Tongue (tissue), 2 donors: ENCODE data around the gene PARVB. TPM values are rescaled to one million over a fixed set of nuclear protein-coding genes. Genes with fewer than 3 reads are reported as not detected.

Experiments used
- DNase-seq: peaks from one replicate; pipeline ENCODE4 v3.0.0-alpha.2; 2015
- total RNA-seq: library from RNA; depleted of rRNA; stranded (reverse); fragments of >200 nt; gene quantifications from one replicate; pipeline ENCODE4 v1.2.3, GENCODE V29; 2014

The PARVB gene
- total RNA-seq, 1 donor from 2014 or later, result 43.1 TPM

DNA sequence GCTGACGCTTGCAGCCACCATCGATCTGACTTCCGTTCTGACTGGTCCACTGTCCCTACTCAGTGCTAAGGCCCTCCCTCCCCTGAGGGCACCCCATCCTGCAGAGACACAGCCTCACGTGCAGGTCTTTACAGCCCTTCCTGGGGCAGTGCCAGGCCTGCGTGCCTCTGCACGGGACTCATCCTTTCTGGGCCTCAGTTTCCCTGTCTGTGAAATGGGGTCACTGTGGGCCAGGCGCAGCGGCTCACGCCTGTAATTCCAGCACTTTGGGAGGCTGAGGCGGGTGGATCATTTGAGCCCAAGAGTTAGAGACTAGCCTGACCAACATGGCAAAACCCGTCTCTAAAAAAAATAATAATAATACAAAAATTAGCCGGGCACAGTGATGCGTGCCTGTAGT, 138.9 kb downstream of the PARVB start:
- no peak for DNase-seq

DNA sequence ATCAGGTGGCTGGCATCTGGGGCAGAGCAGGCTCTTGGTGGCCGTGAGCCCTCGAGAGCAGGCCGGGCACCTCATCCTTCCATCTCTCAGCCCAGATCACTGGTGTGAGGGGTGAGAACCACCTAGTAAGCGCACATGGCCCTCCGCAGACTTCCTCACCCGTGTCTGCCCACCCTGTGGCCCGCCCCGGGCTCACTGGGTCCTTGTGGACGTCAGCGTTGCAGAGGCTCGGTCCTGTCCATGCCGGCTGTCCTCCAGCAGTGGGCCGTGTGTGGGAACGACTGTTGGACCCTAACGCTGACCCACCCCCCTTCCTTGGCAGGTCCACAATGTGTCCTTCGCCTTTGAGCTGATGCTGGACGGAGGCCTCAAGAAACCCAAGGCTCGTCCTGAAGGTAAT, 139.4 kb downstream of the PARVB start:
- DNase-seq, result no peak

DNA sequence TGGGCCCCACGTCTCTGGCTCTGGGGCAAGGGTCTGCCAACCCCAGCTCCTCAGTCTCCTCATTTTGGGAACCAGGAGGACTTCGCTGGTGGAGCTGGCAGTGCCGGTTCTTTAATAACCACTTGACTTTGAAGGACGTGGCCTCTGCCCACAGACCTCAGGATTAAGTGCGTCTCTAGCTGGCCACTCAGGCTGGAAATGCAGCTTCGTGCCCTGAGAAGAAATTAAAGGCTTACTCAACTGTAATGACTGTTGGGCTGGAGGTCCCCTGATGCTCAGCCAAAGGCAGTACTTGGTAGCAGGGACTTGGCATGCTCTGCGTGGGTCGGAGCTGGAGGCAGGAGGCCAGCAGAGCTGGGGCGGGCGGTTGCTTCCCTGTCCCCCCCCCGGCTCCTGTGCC, 139.9 kb downstream of the PARVB start:
- no peak for DNase-seq

DNA sequence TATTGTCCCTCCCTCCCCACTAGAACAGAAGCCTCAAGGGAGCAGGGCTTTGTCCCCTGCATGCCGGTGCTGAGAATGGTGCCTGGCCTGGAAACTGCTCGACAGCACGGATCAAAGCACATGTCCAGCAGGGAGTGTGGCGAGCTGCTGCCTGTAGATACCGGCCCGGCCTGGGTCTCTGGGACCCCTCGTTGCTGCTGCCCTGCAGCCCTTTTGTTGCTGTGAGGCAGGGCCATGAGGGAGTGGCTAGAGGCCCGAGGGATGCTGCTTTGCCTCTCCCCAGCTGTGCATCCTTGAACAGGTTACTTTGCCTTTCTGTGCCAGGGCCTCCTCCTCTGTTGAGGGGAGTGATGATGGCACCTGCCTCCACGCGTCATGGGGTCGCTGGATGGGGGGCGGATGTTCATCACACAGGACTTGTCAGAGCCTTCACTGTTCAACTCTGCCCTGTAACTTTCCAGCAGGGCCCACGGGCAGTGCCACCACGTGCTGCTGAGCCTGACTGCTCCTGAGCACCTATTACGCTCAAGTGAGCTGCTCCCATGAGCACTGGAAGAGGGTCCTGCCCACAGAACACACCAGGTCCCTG, 141.3 kb downstream of the PARVB start:
- DNase-seq, result no peak

DNA sequence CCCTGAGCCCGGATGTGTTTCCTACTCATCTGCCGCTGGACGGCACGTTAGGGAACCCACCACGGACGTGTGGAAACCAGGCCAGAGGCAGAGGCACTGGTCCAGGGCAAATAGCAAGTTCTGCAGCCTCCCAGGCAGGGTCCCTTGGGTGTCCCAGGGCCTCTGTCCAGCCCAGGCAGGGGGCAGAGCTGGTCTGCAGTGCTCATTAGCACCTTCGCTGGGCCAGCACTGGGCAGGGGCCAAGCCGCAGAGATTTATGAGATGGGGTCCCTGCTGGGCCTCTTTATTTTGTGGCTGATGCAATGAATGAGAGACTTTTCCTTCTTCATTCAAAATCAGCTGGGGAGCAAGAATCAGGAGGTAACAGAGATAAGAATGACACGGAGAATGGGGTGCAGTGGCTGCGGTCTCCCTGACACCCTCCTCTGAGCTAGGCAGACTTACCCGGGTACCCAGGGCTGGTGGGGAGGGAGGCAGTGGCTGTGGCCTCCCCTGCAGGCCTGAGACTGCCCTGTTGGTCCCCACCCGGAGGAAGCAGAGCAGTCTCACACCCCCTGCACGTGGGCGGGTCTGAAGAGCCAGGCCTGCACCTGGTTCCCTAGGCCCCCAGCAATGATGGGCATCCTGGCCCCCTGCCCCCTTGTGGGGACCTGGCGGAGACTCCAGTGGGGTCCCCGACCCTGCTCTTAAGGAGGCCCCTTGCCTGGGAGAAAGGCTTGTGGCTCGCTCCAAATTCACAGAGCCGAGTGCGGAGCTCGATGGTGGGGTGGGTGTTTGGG, 142.6 kb downstream of the PARVB start:
- no peak for DNase-seq

DNA sequence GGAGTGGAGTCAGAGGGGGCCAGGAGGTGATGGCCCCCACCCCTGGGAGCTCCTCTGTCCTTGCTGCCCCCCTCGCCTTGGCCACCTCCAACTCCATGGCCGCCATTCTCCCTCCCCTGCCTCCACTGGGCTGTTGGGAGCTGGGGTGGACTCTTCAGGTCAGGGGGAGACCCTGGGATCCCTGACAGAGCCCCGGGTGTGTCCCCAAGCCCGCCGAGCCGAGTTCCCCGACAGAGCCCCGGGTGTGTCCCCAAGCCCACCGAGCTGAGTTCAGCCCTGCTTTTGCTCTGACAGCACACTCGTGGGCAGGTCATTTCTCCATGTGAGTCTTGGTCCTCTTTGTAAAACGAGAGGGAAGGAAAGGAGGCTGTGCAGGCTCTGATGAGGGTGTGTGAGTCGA, 143.4 kb downstream of the PARVB start:
- no peak for DNase-seq

DNA sequence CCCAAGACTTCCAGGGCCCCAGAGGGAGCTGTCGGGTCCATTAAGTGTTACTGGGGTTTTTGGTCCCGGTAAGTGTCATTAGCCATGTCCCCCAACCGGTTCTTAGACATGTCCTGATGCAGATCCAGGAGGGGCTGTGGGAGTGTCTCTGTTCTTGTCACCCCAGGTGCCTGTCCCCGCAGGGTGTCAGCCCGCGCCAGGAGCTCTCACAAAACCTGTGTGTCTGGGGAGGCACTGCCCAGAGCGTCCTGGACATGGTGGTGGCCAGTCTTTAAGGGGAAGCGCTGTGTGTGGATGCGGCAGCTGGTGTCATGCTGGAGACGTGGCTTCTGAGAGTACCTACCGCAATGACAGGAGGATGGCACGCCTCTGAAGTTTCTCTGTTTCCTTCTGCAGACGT, 144.1 kb downstream of the PARVB start:
- DNase-seq, result no peak

DNA sequence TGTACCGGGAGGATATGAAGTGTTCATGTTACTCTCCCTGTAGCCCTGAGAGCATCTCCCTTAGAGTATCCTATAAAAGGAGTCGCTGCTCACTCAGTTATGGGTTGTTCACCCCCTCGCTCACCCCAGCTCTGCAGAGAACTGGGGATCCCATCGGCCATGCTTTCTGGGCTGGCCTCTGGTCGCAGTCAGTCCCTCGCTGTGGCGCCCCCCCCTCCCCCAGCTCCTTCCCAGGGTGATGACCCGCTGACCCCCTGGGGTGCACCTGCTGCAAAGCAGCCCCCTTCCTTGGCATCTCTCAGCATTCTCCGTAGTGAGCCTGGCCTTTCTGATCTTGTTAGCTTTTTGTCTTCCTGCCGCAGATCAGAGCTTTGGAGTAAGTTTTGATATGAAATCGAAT, 146.4 kb downstream of the PARVB start:
- DNase-seq, result no peak

DNA sequence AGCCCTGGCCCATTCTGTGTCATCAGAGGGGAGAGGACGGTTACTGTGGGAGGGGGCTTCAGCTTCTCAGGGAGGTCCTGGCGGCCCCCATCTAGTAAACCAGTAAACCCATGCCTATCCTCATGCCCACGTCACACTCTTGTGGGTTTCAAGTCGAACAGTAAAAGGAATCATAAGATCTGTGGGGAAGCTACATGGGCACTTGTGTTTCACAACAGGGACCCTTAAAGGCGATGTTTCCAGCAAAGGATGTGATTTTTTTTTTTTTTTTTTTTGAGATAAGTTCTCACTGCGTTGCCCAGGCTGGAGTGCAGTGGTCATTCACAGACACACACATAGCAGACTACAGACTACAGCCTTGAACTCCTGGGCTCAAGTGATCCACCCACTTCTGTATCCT, 147.5 kb downstream of the PARVB start:
- no peak for DNase-seq

DNA sequence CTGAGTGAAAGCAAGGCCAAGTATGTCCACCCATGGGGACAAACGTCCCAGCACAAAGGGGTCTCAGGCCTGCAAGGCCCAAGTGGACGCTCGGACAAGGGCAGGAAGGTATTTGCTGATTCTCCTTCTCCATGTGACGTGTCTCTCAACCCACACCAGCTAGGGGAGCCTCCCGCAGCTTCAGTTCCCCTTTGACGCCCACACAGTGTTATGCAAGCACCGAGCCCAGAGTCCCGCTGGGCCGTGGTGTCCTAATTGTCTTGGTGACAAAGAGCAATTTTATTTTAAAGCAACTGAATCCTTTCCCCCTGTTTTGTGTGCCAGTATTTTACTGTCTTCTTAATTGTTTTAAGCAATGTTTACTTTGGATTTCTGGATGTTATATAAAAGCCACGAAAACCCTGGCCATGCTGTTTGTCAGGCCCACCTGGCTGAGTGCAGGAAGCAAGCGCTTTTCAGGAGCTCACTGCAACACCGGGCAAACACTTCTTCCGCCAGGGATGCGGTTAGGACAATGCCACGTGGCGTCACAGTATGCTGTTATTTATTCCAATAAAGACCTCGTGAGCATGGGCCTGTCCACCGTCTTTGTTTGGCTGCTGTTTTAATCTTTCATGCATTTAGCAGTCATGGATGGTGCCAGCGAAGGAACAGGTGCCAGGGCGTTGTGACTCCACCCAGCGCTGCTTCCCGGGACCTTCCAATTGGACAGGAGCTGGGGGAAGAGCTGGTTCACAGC, 148.4 kb downstream of the PARVB start:
- DNase-seq, result peak; percentile 56

DNA sequence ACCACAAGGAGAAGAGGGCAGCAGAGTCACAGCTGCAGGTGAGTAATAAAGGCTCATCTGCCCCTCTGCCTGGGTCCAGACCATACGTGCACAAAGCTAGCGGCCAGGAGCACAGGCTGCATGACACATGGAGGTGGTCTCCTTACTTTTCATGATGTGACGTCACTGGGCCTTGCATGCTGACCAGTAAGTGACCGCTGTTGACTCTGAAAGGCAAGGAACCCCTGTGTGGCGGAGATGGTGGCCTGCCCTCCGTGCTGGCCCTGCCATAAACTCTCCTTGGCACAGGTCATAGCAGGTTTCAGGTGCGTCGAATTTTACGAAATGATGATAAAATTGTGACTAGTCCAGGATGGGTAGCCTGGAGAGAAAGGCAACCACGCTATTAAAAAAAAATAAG, 149.1 kb downstream of the PARVB start:
- no peak for DNase-seq

DNA sequence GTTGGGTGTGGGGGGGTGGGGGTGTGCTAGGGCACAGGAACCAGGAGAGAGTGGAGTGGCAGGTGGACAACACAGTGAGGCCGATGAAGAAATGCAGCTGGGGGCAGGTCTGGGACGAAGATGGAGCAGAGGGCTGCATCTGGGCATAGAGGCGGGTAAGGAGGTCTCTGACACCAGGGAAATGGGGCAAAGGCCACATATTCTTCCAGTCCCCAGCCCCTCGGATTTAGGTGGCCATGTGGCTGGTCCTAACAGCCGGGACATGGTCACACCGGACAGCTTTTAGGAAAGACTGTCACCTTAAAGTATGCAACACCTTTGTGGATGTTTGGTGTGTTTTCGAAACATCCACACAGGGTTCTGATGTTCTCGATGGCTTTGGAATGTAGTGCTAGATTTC, 151.6 kb downstream of the PARVB start:
- DNase-seq, result no peak

DNA sequence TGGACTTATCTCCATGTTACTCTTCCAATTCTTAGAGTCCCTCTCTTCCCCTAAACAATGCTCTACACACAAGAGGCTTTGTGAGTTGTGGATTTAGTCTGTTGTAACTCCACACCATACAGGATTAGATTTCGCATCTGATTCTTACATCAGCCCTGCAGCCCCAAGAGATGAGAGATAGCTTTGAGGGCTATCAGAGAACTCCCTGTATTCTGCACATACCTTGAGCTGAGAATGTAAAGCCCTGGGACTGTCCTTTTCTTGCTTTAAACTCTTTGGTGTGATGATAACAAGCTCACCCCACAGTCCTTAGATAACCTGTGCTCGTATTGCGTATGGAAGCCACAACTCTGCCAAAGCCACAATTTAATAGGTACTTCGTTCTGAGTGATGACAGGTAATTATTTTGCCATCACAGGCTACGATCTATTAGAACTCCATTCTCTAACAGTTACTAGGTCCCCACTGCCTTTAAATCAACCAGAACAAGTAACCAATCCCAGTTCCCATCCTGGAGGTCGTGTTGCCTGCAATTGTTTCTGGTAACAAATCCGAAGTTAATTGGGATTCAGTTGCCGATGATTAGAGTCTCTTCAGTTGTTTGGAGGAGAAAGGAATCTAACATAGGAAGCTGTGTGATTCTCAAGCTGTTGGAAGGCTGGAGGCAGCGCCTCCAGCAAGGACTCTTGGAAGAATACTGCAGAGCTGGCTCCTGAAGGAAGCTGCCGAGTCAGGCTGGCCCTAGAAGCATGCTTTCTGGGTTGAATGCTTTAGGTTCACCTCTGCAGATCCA, 155.3 kb downstream of the PARVB start:
- DNase-seq, result no peak

DNA sequence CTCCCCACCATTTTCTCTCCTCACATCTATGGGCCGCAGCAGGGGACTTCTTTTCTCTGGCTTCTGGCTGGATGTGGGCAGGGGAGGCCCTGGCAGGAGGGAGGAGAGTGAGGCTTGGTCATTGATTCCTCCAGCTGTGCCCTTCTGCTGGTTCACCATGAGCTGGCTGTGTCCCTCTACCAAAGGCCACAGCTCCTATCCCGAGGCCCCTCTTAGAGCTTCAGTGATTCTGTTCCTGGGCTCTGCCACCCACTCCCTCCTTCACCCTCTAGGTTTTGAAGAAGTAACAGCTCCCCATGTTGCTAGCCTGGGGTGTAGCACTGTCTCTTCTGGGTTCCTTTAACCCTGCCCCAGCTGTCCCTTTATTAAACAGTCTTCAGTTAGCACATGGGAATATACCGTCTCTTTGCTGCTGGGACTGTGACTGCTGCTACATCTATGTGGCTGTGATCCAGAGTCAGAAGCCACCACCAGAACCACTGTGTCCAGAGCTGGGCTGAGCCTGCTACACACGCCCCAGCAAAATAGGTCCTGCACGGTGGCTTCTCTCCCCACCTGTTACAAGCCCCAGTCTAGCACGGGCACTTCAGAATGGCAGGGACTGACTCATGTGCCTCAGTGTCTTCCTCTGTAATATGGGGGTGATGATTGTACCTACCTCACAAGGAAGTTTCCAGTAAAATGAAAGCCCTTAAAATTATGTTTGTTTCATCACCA, 156.0 kb downstream of the PARVB start:
- no peak for DNase-seq

DNA sequence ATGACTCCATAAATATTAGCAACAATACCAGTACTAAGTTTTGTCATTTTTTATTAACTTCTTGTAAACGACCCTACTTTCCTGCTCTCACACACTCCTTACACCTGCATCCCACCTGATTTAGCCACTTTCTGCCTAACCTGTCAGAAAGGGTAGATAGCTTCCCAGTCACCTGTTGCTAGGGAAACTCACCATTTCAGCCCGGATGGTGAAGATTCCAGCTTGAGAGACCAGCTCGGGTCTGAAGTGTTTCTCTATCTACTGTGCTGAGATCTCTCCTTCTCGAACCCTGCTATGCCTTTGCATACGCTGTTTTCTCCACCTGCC, 156.6 kb downstream of the PARVB start, which contains the start of gene PARVG:
Gene PARVG (plus strand): TSS at position 220 of the 327 bp plus-strand sequence. CDS start 2,405 bp downstream, outside the sequence.
- DNase-seq, result no peak

DNA sequence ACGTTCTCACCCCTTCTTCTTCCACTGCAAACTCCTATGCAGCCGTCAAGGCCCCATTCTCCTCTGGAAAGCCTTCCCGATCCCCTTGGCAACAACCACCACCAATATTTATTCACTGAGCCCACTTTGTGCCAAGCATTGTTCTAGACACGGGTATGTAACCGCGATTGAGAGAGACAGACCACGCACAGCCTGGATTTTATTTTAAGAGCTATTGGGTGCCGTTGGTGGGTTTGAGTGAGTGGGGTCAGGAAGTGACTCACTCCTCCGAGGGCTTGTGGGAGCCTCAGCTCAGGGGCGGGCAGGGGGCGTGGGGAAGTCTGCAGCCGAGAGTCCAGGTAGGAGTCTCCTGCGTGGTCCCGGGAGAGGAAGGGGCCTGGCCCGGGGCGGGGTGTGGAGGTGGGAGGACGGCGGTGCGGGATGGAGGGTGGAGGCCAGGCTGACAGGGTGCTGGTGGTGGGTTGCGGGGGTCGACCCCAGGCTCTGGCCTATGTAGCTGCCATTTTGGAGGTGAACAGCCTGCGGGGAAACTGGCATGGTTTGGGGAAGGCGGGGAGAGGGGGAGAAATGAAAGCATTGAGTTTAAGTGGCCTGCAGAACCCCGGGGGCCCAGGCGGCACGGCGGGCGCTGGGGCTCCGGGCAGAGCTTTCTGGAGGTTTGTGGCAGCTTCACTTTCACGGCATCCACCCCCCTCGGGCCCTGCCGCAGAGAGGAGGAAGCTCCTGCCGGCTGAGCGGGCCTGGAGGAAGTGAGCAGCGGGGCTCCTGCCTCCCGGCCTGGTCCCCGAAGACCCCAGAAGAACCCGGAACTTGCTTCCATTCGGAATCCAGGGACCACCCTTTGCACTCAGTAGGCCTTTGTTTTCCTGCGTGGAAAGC, 157.2 kb downstream of the PARVB start:
- DNase-seq, result no peak

DNA sequence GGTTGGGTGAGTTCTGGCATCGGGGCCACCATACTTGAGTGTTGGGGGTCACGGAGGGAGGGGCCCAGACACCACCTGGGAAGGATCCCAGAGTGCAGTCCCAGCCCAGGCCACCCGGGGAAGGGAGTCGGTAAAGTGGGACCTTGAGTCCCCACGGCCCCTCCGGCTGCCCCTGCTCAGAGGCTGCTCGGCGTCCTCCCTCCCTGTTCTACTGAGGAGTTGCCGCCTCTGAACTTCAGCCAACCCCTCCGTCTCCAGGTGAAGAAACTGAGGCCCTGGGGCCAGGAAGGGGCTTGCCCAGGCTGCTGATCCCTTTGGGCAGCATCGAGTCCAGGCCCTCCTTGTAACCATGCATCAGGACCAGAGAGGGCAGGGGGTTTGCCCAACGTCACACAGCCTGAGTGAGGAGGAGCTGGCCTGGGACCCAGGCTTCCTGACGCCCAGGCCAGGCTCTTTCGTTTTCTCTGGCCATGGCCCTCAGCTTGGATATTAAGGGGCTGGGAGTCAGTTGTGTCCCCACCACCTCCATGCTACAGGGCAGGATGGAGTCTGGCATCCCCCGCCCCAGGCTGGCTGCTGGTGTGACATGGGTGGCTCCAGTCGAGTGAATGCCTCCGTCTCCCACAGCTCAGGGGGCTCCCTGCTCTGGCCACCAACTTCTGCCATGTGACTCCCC, 157.9 kb downstream of the PARVB start:
- no peak for DNase-seq

DNA sequence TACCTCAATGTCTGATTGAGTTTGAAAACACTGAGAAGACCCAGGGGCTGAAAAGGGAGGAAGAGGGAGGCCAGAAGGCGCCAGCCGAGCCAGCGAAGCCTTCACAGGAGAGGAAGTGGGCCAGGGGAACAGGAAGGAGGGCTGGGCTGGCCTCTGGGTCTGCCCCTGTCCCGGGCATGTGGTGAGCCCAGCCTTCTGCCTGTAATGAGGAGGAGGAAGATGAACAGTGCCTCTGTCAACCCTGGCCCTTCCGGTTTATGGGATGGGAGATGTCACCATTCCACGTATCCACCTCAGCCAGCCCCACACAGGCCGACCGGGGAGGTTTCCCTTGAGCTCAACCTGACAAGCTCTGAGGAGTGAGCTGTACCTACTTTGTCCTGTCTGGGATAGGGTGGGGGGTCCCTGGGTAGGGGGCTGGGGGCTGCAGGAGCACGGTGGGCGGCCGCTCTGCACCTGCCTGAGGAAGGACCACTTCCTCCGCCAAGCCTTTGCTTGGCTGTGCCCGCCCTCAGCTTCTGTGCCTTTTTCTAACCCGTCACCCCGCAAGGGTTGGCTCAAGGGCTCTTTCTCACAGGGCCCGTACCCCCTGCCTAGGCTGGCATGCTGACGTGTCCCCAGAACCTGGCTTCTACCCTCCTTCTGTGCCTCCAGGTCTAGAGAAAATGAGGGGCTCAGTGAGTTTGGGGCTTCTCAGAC, 158.6 kb downstream of the PARVB start:
- no peak for DNase-seq

DNA sequence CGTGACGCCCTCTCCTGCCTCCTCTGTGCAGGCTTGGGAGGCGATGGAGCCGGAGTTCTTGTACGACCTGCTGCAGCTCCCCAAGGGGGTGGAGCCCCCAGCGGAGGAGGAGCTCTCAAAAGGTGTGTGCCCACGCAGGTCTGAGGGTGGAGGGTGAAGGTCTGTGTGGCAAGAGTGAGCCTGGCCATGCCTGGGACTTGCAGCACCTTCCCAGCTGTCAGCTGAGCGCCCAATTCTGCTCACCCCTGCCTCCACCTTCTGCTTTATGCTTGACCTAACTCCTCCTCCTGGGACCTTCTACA, 159.1 kb downstream of the PARVB start:
- DNase-seq, result no peak

DNA sequence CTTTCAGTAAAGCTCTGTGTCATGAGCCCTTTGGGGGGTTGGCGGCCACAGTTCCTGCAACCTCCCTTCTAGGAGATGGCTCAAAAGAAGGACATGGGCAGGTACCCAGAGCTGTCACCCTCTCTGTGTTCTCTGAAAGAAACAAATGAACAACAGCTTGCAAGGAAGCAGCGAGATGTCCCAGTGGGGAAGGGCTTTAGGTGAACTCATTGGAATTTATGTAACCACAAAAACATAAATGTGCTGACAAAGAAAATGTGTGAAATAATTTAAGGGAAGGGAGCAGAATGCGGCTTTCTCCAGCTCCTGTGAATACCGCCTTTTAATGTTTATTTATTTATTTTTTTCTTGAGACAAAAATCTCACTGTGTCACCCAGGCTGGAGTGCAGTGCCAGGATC, 159.9 kb downstream of the PARVB start:
- no peak for DNase-seq
